Adrenal gland (tissue), 5 donors: Measurements from ENCODE around the gene SGMS1.

ENCODE experiments used
- POLR2A ChIP-seq, 2 donors: fragments of 450-650 bp; IDR thresholded peaks; one replicate each; pipeline ENCODE4 v1.6.1; 2017; ENCODE audit warnings: antibody characterized with exemption in 2 of 2, mild to moderate bottlenecking in 2 of 2, moderate library complexity in 1 of 2
- TF ChIP-seq, protein P1 (sequence below), 6 experiments: fragments of 450-650 bp in 4 of 6; fragments of 200-600 bp in 2 of 6; sonication (generic) in 1 of 6; IDR thresholded peaks; 1 replicate in 5 of 6; 2 replicates in 1 of 6; pipeline versions ENCODE4 v1.5.1 to v1.8.0; 2016 to 2021; ENCODE audit warnings: antibody characterized with exemption in 6 of 6, mild to moderate bottlenecking in 2 of 6, moderate library complexity in 1 of 6
- donor health status: DM: no; HTN: no; CAD: no.

DNA sequence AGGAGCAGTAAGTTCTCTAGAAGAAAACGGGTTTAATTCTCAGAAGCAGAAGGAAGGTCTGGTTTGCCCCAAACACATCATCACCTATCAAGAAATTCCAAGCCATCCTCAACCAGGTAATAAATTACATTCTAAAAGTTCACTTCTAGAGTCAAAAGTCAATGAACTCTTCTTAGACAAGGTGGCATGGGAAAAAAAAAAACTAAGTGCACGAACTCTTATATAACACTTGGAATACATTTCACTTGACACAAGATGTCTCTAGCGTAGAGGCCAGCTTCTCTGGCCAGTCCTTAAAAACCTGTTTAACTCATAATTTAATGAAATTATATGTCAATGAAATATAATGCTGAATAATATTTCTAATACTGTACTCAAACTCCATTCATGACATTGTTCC lies 200.3 kb downstream of the SGMS1 start:
- TF ChIP-seq, protein P1, sequence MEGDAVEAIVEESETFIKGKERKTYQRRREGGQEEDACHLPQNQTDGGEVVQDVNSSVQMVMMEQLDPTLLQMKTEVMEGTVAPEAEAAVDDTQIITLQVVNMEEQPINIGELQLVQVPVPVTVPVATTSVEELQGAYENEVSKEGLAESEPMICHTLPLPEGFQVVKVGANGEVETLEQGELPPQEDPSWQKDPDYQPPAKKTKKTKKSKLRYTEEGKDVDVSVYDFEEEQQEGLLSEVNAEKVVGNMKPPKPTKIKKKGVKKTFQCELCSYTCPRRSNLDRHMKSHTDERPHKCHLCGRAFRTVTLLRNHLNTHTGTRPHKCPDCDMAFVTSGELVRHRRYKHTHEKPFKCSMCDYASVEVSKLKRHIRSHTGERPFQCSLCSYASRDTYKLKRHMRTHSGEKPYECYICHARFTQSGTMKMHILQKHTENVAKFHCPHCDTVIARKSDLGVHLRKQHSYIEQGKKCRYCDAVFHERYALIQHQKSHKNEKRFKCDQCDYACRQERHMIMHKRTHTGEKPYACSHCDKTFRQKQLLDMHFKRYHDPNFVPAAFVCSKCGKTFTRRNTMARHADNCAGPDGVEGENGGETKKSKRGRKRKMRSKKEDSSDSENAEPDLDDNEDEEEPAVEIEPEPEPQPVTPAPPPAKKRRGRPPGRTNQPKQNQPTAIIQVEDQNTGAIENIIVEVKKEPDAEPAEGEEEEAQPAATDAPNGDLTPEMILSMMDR (IDR thresholded peaks at IDR 0.05), result no peak
- no peak for TF ChIP-seq POLR2A (IDR thresholded peaks at IDR 0.05)
